Tibial artery (tissue), 4 donors: ENCODE results near the gene VAV2.

Source experiments
- DNase-seq, 2 donors: peaks; one replicate each; pipeline ENCODE4 v3.0.0-alpha.2; 2019
- H3K27ac ChIP-seq, 2 donors: fragments of 200-600 bp; sonication (generic) in 1 of 2; 1 replicate in 1 of 2; 2 replicates in 1 of 2; pipeline ENCODE4 v1.5.1; 2018 to 2019; ENCODE audit warnings: mild to moderate bottlenecking in 1 of 2
- H3K27me3 ChIP-seq, 2 donors: fragments of 200-600 bp; sonication (generic) in 1 of 2; one replicate each; pipeline versions ENCODE4 v1.5.1 to v1.6.0; 2016 to 2019
- H3K36me3 ChIP-seq, 3 donors: fragments of 200-600 bp; sonication (generic) in 2 of 3; one replicate each; pipeline ENCODE4 v1.5.1; 2016 to 2019; ENCODE audit warnings: mild to moderate bottlenecking in 2 of 3
- H3K4me1 ChIP-seq, 4 donors: fragments of 200-600 bp; sonication (generic) in 2 of 4; 1 replicate in 3 of 4; 2 replicates in 1 of 4; pipeline ENCODE4 v1.5.1; 2016 to 2019
- H3K4me3 ChIP-seq, 2 donors: fragments of 200-600 bp; sonication (generic) in 1 of 2; 1 replicate in 1 of 2; 2 replicates in 1 of 2; pipeline ENCODE4 v1.5.1; 2018 to 2019; ENCODE audit warnings: mild to moderate bottlenecking in 2 of 2
- H3K9me3 ChIP-seq, 3 donors: fragments of 200-600 bp; sonication (generic) in 1 of 3; one replicate each; pipeline ENCODE4 v1.5.1; 2016 to 2019
- CTCF ChIP-seq, 2 experiments: fragments of 200-600 bp in 1 of 2; fragments of 450-650 bp in 1 of 2; IDR thresholded peaks; one replicate each; pipeline ENCODE4 v1.5.1; 2017 to 2019; ENCODE audit warnings: antibody characterized with exemption in 2 of 2, mild to moderate bottlenecking in 1 of 2, moderate library complexity in 1 of 2
- intact Hi-C: fragments of 100-400 bp; cut with DNase I; formaldehyde crosslinking; loops from one replicate; pipeline ENCODE4 v1.15.0; 2023; ENCODE audit warnings: low total_unique reads

Gene VAV2

DNA sequence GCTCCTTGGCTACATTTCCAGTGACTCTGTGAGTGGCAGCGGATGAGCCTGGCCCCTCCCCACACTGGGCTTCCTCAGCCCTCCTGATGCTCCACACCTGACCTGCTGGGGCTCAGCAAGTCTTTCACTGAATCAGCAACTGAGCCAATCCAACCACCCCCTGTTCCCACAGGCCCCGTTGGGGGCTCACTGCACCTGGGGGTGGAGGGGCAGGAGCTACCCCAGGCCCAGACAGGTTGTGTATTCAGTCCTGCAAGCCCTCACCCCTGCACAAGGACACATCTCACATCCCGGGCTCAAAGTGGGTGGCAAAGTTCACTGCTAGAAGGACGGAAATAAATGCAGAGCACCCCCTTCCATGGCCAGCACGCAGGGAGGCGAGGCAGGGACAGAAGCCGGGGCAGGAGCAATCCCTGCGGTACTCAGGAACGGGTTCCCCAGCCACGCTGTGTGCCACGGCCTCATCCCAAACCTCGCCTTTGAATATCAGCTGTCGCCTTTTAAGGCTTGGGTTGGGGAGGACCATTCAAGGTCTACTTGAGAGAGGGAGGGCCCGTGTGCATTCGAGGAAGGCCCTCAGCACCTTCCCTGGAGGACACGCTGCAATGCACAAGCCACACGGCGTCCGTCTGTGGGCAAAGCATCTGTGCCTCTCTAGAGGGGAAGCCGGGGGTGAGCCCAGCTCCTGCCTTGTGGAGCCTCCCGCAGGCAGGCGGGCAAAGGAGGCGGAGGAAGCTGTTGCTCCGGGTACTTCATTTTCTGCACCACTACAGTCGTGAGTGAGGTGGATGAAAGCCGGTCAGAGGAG lies 179.0 kb downstream of the VAV2 start:
- no peak for DNase-seq
- Histone ChIP-seq H3K27ac (no peak overlapping the region), H3K9me3 (no peaks in the 10 kb centered on the region), H3K36me3 (peaks cover 0 to 22% (median 12%) of the 10 kb centered on the region in 3 donors), H3K4me1 (no peaks in the 10 kb centered on the region), H3K27me3 (no peaks in the 10 kb centered on the region), H3K4me3 (no peak overlapping the region)
- intact Hi-C loops: no loop called here
- no peak for TF ChIP-seq CTCF (IDR thresholded peaks at IDR 0.05)

GRCh38 chr9:133812077-133812868 lies 179.9 kb downstream of the VAV2 start:
- intact Hi-C loops: no loop called here

GRCh38 chr9:133811471-133811870 lies 180.7 kb downstream of the VAV2 start:
- Histone ChIP-seq H3K36me3 (peaks cover 0 to 39% (median 20%) of the 10 kb centered on the region in 3 donors), H3K4me3 (no peak overlapping the region), H3K27me3 (no peaks in the 10 kb centered on the region), H3K9me3 (no peaks in the 10 kb centered on the region), H3K4me1 (no peaks in the 10 kb centered on the region), H3K27ac (no peak overlapping the region)
- intact Hi-C loops: no loop called here
- no peak for TF ChIP-seq CTCF (IDR thresholded peaks at IDR 0.05)
- no peak for DNase-seq

More at GRCh38 chr9:133812077-133812868, 179.9 kb downstream of the VAV2 start:
- no peak for TF ChIP-seq CTCF (IDR thresholded peaks at IDR 0.05)
- no peak overlapping the region for H3K4me3 ChIP-seq
- no peaks in the 10 kb centered on the region for H3K9me3 ChIP-seq
- H3K36me3 ChIP-seq: peaks cover 0 to 31% (median 13%) of the 10 kb centered on the region in 3 donors
- H3K4me1 ChIP-seq: no peaks in the 10 kb centered on the region
- no peak for DNase-seq
- H3K27me3 ChIP-seq: no peaks in the 10 kb centered on the region
- no peak overlapping the region for H3K27ac ChIP-seq

GRCh38 chr9:133810556-133811195 lies 181.4 kb downstream of the VAV2 start:
- intact Hi-C loops: no loop called here
- no peak for DNase-seq
- H3K4me1 ChIP-seq: no peaks in the 10 kb centered on the region
- no peak for TF ChIP-seq CTCF (IDR thresholded peaks at IDR 0.05)
- no peak overlapping the region for H3K27ac ChIP-seq
- H3K36me3 ChIP-seq: peaks cover 0 to 47% (median 20%) of the 10 kb centered on the region in 3 donors
- H3K9me3 ChIP-seq: no peaks in the 10 kb centered on the region
- no peak overlapping the region for H3K4me3 ChIP-seq
- H3K27me3 ChIP-seq: no peaks in the 10 kb centered on the region

DNA sequence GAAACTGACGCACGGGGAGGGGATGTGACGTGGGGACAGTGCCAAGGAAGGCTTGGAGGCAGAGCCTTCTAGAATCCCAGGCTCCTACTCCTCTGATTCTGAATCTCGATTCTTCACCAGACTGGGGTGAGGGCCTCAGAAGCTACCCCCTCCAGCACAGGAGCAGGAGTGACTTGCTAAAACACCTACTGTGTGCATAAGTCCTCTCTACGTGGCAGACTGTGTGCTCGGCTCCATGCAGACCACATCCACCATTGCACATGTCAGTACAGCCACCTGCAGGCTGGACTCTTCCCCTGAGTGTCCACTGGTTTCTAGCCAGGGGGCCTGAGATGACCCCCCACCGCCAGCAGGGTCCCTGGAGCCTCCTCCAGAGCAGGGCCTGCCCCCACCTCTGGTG lies 182.8 kb downstream of the VAV2 start:
- Histone ChIP-seq H3K36me3 (peaks cover 0 to 57% (median 20%) of the 10 kb centered on the region in 3 donors), H3K9me3 (no peaks in the 10 kb centered on the region), H3K27ac (no peak overlapping the region), H3K4me3 (no peak overlapping the region), H3K27me3 (no peaks in the 10 kb centered on the region), H3K4me1 (no peaks in the 10 kb centered on the region)
- no peak for TF ChIP-seq CTCF (IDR thresholded peaks at IDR 0.05)
- intact Hi-C loops: no loop called here
- no peak for DNase-seq
